Endothelial cell of umbilical vein (primary cell): ENCODE results near the gene SUCLG1. TPM values are rescaled to one million over a fixed set of nuclear protein-coding genes. Genes with fewer than 3 reads are reported as not detected.

Experiments
- BruUV-seq: library from RNA; stranded (reverse); fragments of 400-500 nt; replicated peaks from 2 replicates; lab custom pipeline; 2021; lab: Mats Ljungman, UMichigan
- CTCF ChIA-PET: fragments of 300-600, 350-600 bp; sonication (Branson Sonifier 250); formaldehyde crosslinking; loops from one replicate; lab custom pipeline; 2021; ENCODE audit warnings: antibody characterized with exemption, inconsistent platforms; lab: Charles Lee
- POLR2A ChIA-PET: fragments of 300-600, 350-600 bp; sonication (Branson Sonifier 250); formaldehyde crosslinking; loops from one replicate; lab custom pipeline; 2021; ENCODE audit warnings: antibody characterized with exemption, inconsistent platforms; lab: Charles Lee
- DNase-seq: peaks from one replicate; pipeline ENCODE4 v3.0.0-alpha.2; 2011; ENCODE audit warnings: low read depth, low spot score
- FAIRE-seq: peaks from 2 replicates; lab custom pipeline; 2011; peaks lifted over from hg19 to GRCh38; lab: Jason Lieb, UNC
- H2AFZ ChIP-seq: 2 replicates; pipeline ENCODE4 v1.6.0; 2012; ENCODE audit warnings: low read depth, low read length, control low read depth, inconsistent platforms
- H3K27ac ChIP-seq: 2 replicates; pipeline ENCODE4 v1.5.1; 2011; ENCODE audit warnings: low read depth, mild to moderate bottlenecking, control low read depth, low read length, moderate library complexity; ENCODE audit not compliant: insufficient read depth
- H3K27me3 ChIP-seq, 2 experiments: 2 replicates each; pipeline versions ENCODE4 v1.6.0 to v1.6.1; 2011; ENCODE audit warnings: low read length in 2 of 2, mixed read lengths in 1 of 2; ENCODE audit not compliant: control insufficient read depth in 2 of 2, insufficient read depth in 2 of 2
- H3K36me3 ChIP-seq, 2 experiments: 2 replicates in 1 of 2; 3 replicates in 1 of 2; pipeline ENCODE4 v1.5.1; 2011; ENCODE audit warnings: low read length in 2 of 2, mild to moderate bottlenecking in 1 of 2, moderate library complexity in 1 of 2; ENCODE audit not compliant: control insufficient read depth in 2 of 2, insufficient read depth in 2 of 2; ENCODE audit errors: extremely low read depth in 1 of 2
- H3K4me1 ChIP-seq: 3 replicates; pipeline ENCODE4 v1.5.1; 2011; ENCODE audit warnings: mild to moderate bottlenecking, low read length; ENCODE audit not compliant: control insufficient read depth, insufficient read depth; ENCODE audit errors: extremely low read depth
- H3K4me2 ChIP-seq: 2 replicates; pipeline ENCODE4 v1.6.1; 2011; ENCODE audit warnings: low read length, control low read depth, mixed read lengths; ENCODE audit not compliant: insufficient read depth
- H3K4me3 ChIP-seq, 3 experiments: fragments of 200-600 bp in 1 of 3; sonication (generic), shearing (Covaris generic) in 1 of 3; replicated peaks in 1 of 3; 2 replicates each; pipeline ENCODE4 v1.5.1; 2011 to 2016; ENCODE audit warnings: control low read depth in 3 of 3, low read length in 3 of 3, mild to moderate bottlenecking in 2 of 3, inconsistent platforms in 1 of 3, low read depth in 1 of 3, moderate library complexity in 1 of 3; ENCODE audit not compliant: insufficient read depth in 1 of 3
- H3K79me2 ChIP-seq: 2 replicates; pipeline ENCODE4 v1.6.0; 2012; ENCODE audit warnings: low read length, inconsistent platforms; ENCODE audit not compliant: control insufficient read depth, insufficient read depth
- H3K9ac ChIP-seq: replicated peaks from 2 replicates; pipeline ENCODE3; 2011; ENCODE audit warnings: low read length, control low read depth; ENCODE audit not compliant: insufficient read depth; ENCODE audit errors: extremely low read depth
- H3K9me1 ChIP-seq: replicated peaks from 3 replicates; pipeline ENCODE4 v1.6.0; 2011; ENCODE audit warnings: mild to moderate bottlenecking, low read length; ENCODE audit not compliant: control insufficient read depth, insufficient read depth; ENCODE audit errors: extremely low read depth
- H3K9me3 ChIP-seq: replicated peaks from 2 replicates; pipeline ENCODE4 v1.5.1; 2012; ENCODE audit warnings: low read length, inconsistent platforms; ENCODE audit not compliant: control insufficient read depth, insufficient read depth
- H4K20me1 ChIP-seq: replicated peaks from 2 replicates; pipeline ENCODE3; 2011; ENCODE audit warnings: mild to moderate bottlenecking, low read length; ENCODE audit not compliant: control insufficient read depth, insufficient read depth; ENCODE audit errors: extremely low read depth
- CTCF ChIP-seq, 2 donors: IDR thresholded peaks; 1 replicate in 1 of 2; 2 replicates in 1 of 2; pipeline ENCODE4 v1.5.1; 2011; ENCODE audit warnings: low read length in 2 of 2, mild to moderate bottlenecking in 2 of 2, moderate library complexity in 2 of 2, control low read depth in 1 of 2, inconsistent platforms in 1 of 2, low read depth in 1 of 2; ENCODE audit not compliant: insufficient read depth in 1 of 2; ENCODE audit errors: extremely low read depth in 1 of 2
- EZH2 ChIP-seq: IDR thresholded peaks from 2 replicates; pipeline ENCODE4 v1.6.1; 2012; ENCODE audit warnings: borderline replicate concordance, low read depth, mild to moderate bottlenecking, moderate library complexity, low read length, inconsistent platforms; ENCODE audit not compliant: severe bottlenecking
- FOS ChIP-seq: IDR thresholded peaks from 2 replicates; pipeline ENCODE4 v1.6.1; 2011; ENCODE audit warnings: mild to moderate bottlenecking, low read length, moderate library complexity, borderline replicate concordance; ENCODE audit not compliant: insufficient read depth
- GATA2 ChIP-seq: IDR thresholded peaks from 2 replicates; pipeline ENCODE4 v1.7.0; 2011; ENCODE audit warnings: low read depth, mild to moderate bottlenecking, moderate library complexity, mixed read lengths, low read length; ENCODE audit not compliant: insufficient read length, insufficient read depth
- JUN ChIP-seq: IDR thresholded peaks from 2 replicates; pipeline ENCODE4 v1.6.1; 2011; ENCODE audit warnings: borderline replicate concordance, low read depth; ENCODE audit not compliant: insufficient read length, insufficient read depth
- MAX ChIP-seq: IDR thresholded peaks from 2 replicates; pipeline ENCODE4 v1.6.1; 2011; ENCODE audit not compliant: insufficient read depth, insufficient read length
- MYC ChIP-seq: IDR thresholded peaks from one replicate; pipeline ENCODE4 v1.6.1; 2011; ENCODE audit warnings: mild to moderate bottlenecking, low read depth, low read length
- POLR2A ChIP-seq: IDR thresholded peaks from 2 replicates; pipeline ENCODE4 v1.6.1; 2012; ENCODE audit warnings: low read depth, mild to moderate bottlenecking, control low read depth, low read length
- POLR2AphosphoS5 ChIP-seq: IDR thresholded peaks from 2 replicates; pipeline ENCODE4 v1.6.1; 2012; ENCODE audit warnings: low read depth, mild to moderate bottlenecking, control low read depth, low read length, moderate library complexity; ENCODE audit not compliant: insufficient read depth
- dilution Hi-C: fragments of 300-500 bp; cut with MboI; formaldehyde crosslinking; loops from one replicate; pipeline ENCODE4 v1.15.0; 2019; ENCODE audit warnings: low sequenced_read_pairs; ENCODE audit not compliant: extremely low pct_ligation_motif_present
- intact Hi-C: fragments of 100-400 bp; cut with micrococcal nuclease; formaldehyde crosslinking; loops from one replicate; pipeline ENCODE4 v1.10.0; 2022
- polyA plus RNA-seq, 4 experiments: library from polyadenylated mRNA; depleted of rRNA in 3 of 4; stranded (reverse) in 3 of 4; unstranded in 1 of 4; fragments of >200 nt; gene quantifications; 2 replicates each; pipeline versions ENCODE4 v1.2.1 to v1.2.3, GENCODE V29; 2011 to 2012; ENCODE audit warnings: missing spikeins in 1 of 4
- total RNA-seq: library from RNA; stranded (reverse); gene quantifications from 2 replicates; pipeline ENCODE4 v1.2.3, GENCODE V29; 2021

The SUCLG1 gene
- total and polyA plus RNA-seq, 2 donors (not counting 3 experiments of a cell fraction or from before 2014, with no cell fraction given) = 31.7 to 59.2 TPM

- Histone ChIP-seq H3K79me2 (no peaks in the 10 kb centered on the region), H3K4me2 (no peak overlapping the region), H4K20me1 (no peaks in the 10 kb centered on the region), H3K4me1 (no peaks in the 10 kb centered on the region), H2AFZ (no peak overlapping the region), H3K27me3 (no peaks in the 10 kb centered on the region), H3K9me1 (no peaks in the 10 kb centered on the region), H3K36me3 (no peaks in the 10 kb centered on the region), H3K9me3 (no peaks in the 10 kb centered on the region), H3K4me3 (no peak overlapping the region), H3K9ac (no peak overlapping the region), H3K27ac (no peak overlapping the region)
- CTCF ChIA-PET = no interaction called here
- FAIRE-seq = no peak
- intact Hi-C loops (no loop called here), dilution Hi-C loops (no loop called here)
- DNase-seq = no peak
- BruUV-seq = no TSS peak
- no peak for TF ChIP-seq POLR2AphosphoS5
- TF ChIP-seq CTCF (IDR thresholded peaks at IDR 0.05; ENCODE audit: extremely low read depth in 1 of 2, insufficient read depth in 1 of 2, low read depth in 1 of 2, low read length in 2 of 2) = no peak
- no peak for TF ChIP-seq EZH2
- no peak for TF ChIP-seq FOS
- TF ChIP-seq GATA2 = no peak
- TF ChIP-seq MYC = no peak
- no peak for TF ChIP-seq MAX
- no peak for TF ChIP-seq POLR2A
- no peak for TF ChIP-seq JUN
- POLR2A ChIA-PET = no interaction called here
Observed at GRCh38 chr2:84394628-84395027, 64.5 kb downstream of the SUCLG1 start.
